Spleen (tissue), 11 donors: ENCODE results near the gene HEXB. TPM values are rescaled to one million over a fixed set of nuclear protein-coding genes. Genes with fewer than 3 reads are reported as not detected.

Experiments used
- DNase-seq: peaks from one replicate; pipeline ENCODE4 v3.0.0-alpha.2; 2020
- H3K27ac ChIP-seq, 8 donors: fragments of 200-600 bp; sonication (generic) in 7 of 8; 1 replicate in 4 of 8; 2 replicates in 4 of 8; pipeline versions ENCODE4 v1.5.0 to v1.8.0; 2016 to 2021; ENCODE audit warnings: inconsistent platforms in 4 of 8, mild to moderate bottlenecking in 4 of 8, moderate library complexity in 1 of 8
- H3K27me3 ChIP-seq, 7 donors: fragments of 200-600 bp; sonication (generic) in 6 of 7; replicated peaks in 1 of 7; 1 replicate in 4 of 7; 2 replicates in 3 of 7; pipeline versions ENCODE4 v1.5.0 to v1.8.0; 2016 to 2021; ENCODE audit warnings: inconsistent platforms in 3 of 7, mild to moderate bottlenecking in 1 of 7
- H3K36me3 ChIP-seq, 6 donors: fragments of 200-600 bp; sonication (generic) in 5 of 6; 1 replicate in 4 of 6; 2 replicates in 2 of 6; pipeline versions ENCODE4 v1.5.0 to v1.8.0; 2016 to 2021; ENCODE audit warnings: inconsistent platforms in 2 of 6
- H3K4me1 ChIP-seq, 6 donors: fragments of 200-600 bp; sonication (generic) in 5 of 6; 1 replicate in 3 of 6; 2 replicates in 3 of 6; pipeline versions ENCODE4 v1.5.0 to v1.8.0; 2016 to 2021; ENCODE audit warnings: inconsistent platforms in 3 of 6
- H3K4me3 ChIP-seq, 8 donors: fragments of 200-600 bp; sonication (generic) in 7 of 8; 1 replicate in 4 of 8; 2 replicates in 4 of 8; pipeline versions ENCODE4 v1.5.0 to v1.8.0; 2016 to 2021; ENCODE audit warnings: inconsistent platforms in 4 of 8, mild to moderate bottlenecking in 4 of 8, moderate library complexity in 2 of 8
- H3K9me3 ChIP-seq, 8 donors: fragments of 200-600 bp; sonication (generic) in 7 of 8; 1 replicate in 4 of 8; 2 replicates in 4 of 8; pipeline versions ENCODE4 v1.5.0 to v1.8.0; 2016 to 2021; ENCODE audit warnings: inconsistent platforms in 4 of 8
- CTCF ChIP-seq, 11 experiments: fragments of 200-600 bp in 7 of 11; fragments of 450-650 bp in 4 of 11; sonication (generic) in 4 of 11; IDR thresholded peaks in 8 of 11; conservative IDR thresholded peaks in 3 of 11; 1 replicate in 7 of 11; 2 replicates in 4 of 11; pipeline versions ENCODE4 v1.4.0 to v1.8.0; 2016 to 2021; ENCODE audit warnings: antibody characterized with exemption in 11 of 11, inconsistent platforms in 4 of 11, mild to moderate bottlenecking in 1 of 11
- POLR2A ChIP-seq, 3 donors: fragments of 450-650 bp; IDR thresholded peaks; one replicate each; pipeline ENCODE4 v1.5.1; 2017; ENCODE audit warnings: antibody characterized with exemption in 3 of 3, mild to moderate bottlenecking in 1 of 3
- POLR2AphosphoS5 ChIP-seq, 3 donors: sonication (generic); formaldehyde crosslinking; IDR thresholded peaks; one replicate each; pipeline ENCODE4 v1.5.1; 2017; ENCODE audit warnings: antibody characterized with exemption in 3 of 3
- WGBS, 5 donors: extraction: QIAGEN DNeasy Blood & Tissue Kit in 3 of 5; methylation state at CpG; one replicate each; pipeline versions ENCODE4 v1.1.5 to v1.1.7; 2013 to 2018; 5-methylcytosine and 5-hydroxymethylcytosine counted together
- intact Hi-C: fragments of 100-400 bp; cut with DNase I; formaldehyde crosslinking; loops from one replicate; pipeline ENCODE4 v1.15.0; 2023; ENCODE audit warnings: low total_unique reads
- polyA plus RNA-seq, 3 donors: library from polyadenylated mRNA; stranded (reverse); fragments of 200-250 nt; gene quantifications; one replicate each; pipeline ENCODE4 v1.2.1, GENCODE V29; 2013
- total RNA-seq, 7 donors: library from RNA; depleted of rRNA in 3 of 7; stranded (reverse); fragments of >200 nt in 3 of 7; fragmentation: NEBNext Ultra II Directional in 4 of 7; extraction: Animal tissue kit (Norgen Biotek cat#: 25700) in 4 of 7; gene quantifications; one replicate each; pipeline versions ENCODE4 v1.1.0 to v1.2.1, GENCODE V29; 2016 to 2021
- donor health status: healthy with polysubstance abuse.
- donor health status: DM: no; HTN: no; CAD: no; lungs with moderate emphysema.
- donor health status: DM: no; HTN: no; CAD: no.
- donor health status: Bipolar disorder and iron deficiency.
- donor health status: healthy.
- donor health status: DM: no; HTN: no; CAD: no.
- donor health status: DM: yes; HTN: yes; CAD: no.

Gene HEXB
- total and polyA plus RNA-seq, 10 donors: 61.9 to 119 (median 83.7) TPM

- Histone ChIP-seq H3K27me3 (no peaks in the 10 kb centered on the region), H3K9me3 (peaks cover 0 to 8% (median 5%) of the 10 kb centered on the region in 8 donors), H3K4me1 (peaks cover 10 to 42% (median 30%) of the 10 kb centered on the region in 6 donors), H3K36me3 (peaks cover 0 to 76% (median 43%) of the 10 kb centered on the region in 6 donors), H3K4me3 (no peak overlapping the region), H3K27ac (no peak overlapping the region)
- no peak for TF ChIP-seq POLR2A (IDR thresholded peaks at IDR 0.05)
- WGBS, 5 donors: 83 to 95% (median 86%) methylated on average over 1 of the region's 1 CpG
- DNase-seq: no peak
- intact Hi-C loops: loop anchor here (10.0 kb wide), 1 partner anchor 164 kb away; no protein-coding TSS in a partner anchor
Measured at GRCh38 chr5:74761241-74761640, 76.2 kb downstream of the HEXB start.

- H3K9me3 ChIP-seq: no peaks in the 10 kb centered on the region
- intact Hi-C loops: loop anchor here (10.0 kb wide), 1 partner anchor 162 kb away; no protein-coding TSS in a partner anchor
- no peak overlapping the region for H3K4me3 ChIP-seq
- TF ChIP-seq POLR2AphosphoS5 (IDR thresholded peaks at IDR 0.05) (no peak), POLR2A (IDR thresholded peaks at IDR 0.05) (no peak), CTCF (IDR thresholded peaks at IDR 0.05 in 8 of 11, conservative IDR thresholded peaks at IDR 0.05 in 3 of 11) (no peak)
- H3K27me3 ChIP-seq: no peaks in the 10 kb centered on the region
- peaks cover 10 to 46% (median 33%) of the 10 kb centered on the region in 6 donors for H3K4me1 ChIP-seq
- no peak for DNase-seq
- no peak overlapping the region for H3K27ac ChIP-seq
- peaks cover 0 to 63% (median 31%) of the 10 kb centered on the region in 6 donors for H3K36me3 ChIP-seq
- 95 to 100% (median 97%) methylated on average over 2 of the region's 2 CpGs for WGBS, 5 donors
Measured at GRCh38 chr5:74762599-74762998, 77.6 kb downstream of the HEXB start.

- H3K27ac ChIP-seq: no peak overlapping the region
- H3K36me3 ChIP-seq: peaks cover 0 to 53% (median 22%) of the 10 kb centered on the region in 6 donors
- no peak overlapping the region for H3K4me3 ChIP-seq
- H3K27me3 ChIP-seq: no peaks in the 10 kb centered on the region
- intact Hi-C loops: loop anchor here (10.0 kb wide), 1 partner anchor 161 kb away; no protein-coding TSS in a partner anchor
- H3K4me1 ChIP-seq: peaks cover 18 to 55% (median 42%) of the 10 kb centered on the region in 6 donors
- TF ChIP-seq CTCF (IDR thresholded peaks at IDR 0.05 in 8 of 11, conservative IDR thresholded peaks at IDR 0.05 in 3 of 11) (no peak), POLR2A (IDR thresholded peaks at IDR 0.05) (no peak), POLR2AphosphoS5 (IDR thresholded peaks at IDR 0.05) (no peak)
- no peaks in the 10 kb centered on the region for H3K9me3 ChIP-seq
- no peak for DNase-seq
Measured at GRCh38 chr5:74763504-74763903, 78.5 kb downstream of the HEXB start.

- WGBS, 5 donors: 87 to 92% (median 88%) methylated on average over 9 of the region's 9 CpGs
- no peak for TF ChIP-seq POLR2AphosphoS5 (IDR thresholded peaks at IDR 0.05)
- TF ChIP-seq CTCF (IDR thresholded peaks at IDR 0.05 in 8 of 11, conservative IDR thresholded peaks at IDR 0.05 in 3 of 11): no peak
- TF ChIP-seq POLR2A (IDR thresholded peaks at IDR 0.05): no peak
- no peak overlapping the region for H3K27ac ChIP-seq
- intact Hi-C loops: loop anchor here (10.0 kb wide), 1 partner anchor 160 kb away; no protein-coding TSS in a partner anchor
- no peak for DNase-seq
- peaks cover 0 to 50% (median 27%) of the 10 kb centered on the region in 6 donors for H3K36me3 ChIP-seq
- no peaks in the 10 kb centered on the region for H3K9me3 ChIP-seq
- peaks cover 19 to 67% (median 43%) of the 10 kb centered on the region in 6 donors for H3K4me1 ChIP-seq
- H3K4me3 ChIP-seq: peak overlapping the region in 1 of 8 donors; percentile 86
- H3K27me3 ChIP-seq: no peaks in the 10 kb centered on the region
Measured at GRCh38 chr5:74765201-74765600, 80.2 kb downstream of the HEXB start.
